ENCODE measurements around the gene RPS6KA3. TPM values are rescaled to one million over a fixed set of nuclear protein-coding genes. Genes with fewer than 3 reads are reported as not detected.

Gene RPS6KA3
- polyA plus RNA-seq, 1 of the 3 experiments (the other 2 are of a cell fraction), result 14.3 TPM

- CTCF ChIA-PET, result no interaction called here
- Histone ChIP-seq H2AFZ (ENCODE audit: low read depth) (no peak overlapping the region), H3K4me2 (no peak overlapping the region), H3K27me3 (ENCODE audit: insufficient read depth) (no peaks in the 10 kb centered on the region; the same call in 1 of the 2 replicates), H3K4me1 (ENCODE audit: control insufficient read depth in 1 of 2, insufficient read depth in 2 of 2, low read depth in 1 of 2, low read length in 1 of 2) (no peaks in the 10 kb centered on the region), H3K36me3 (replicated peaks in 1 of 2; ENCODE audit: control insufficient read depth in 1 of 2, insufficient read depth in 2 of 2, low read length in 1 of 2) (no peaks in the 10 kb centered on the region), H4K20me1 (ENCODE audit: insufficient read depth) (no peaks in the 10 kb centered on the region), H3K4me3 (ENCODE audit: low read depth in 2 of 2, low read length in 1 of 2) (no peak overlapping the region), H3K9ac (no peak overlapping the region), H3K9me3 (no peaks in the 10 kb centered on the region), H3F3A (replicated peaks; ENCODE audit: insufficient read depth) (no peaks in the 10 kb centered on the region), H3K9me2 (no peaks in the 10 kb centered on the region), H3K79me2 (ENCODE audit: insufficient read depth) (no peaks in the 10 kb centered on the region), H3K27ac (ENCODE audit: low read depth in 2 of 2, low read length in 1 of 2) (no peak overlapping the region)
- no peak for DNase-seq
- no peak for TF ChIP-seq PBX3 (IDR thresholded peaks at IDR 0.05)
- no peak for TF ChIP-seq FOSL2 (IDR thresholded peaks at IDR 0.05; ENCODE audit: borderline replicate concordance, low read depth)
- TF ChIP-seq TEAD4 (IDR thresholded peaks at IDR 0.05; ENCODE audit: borderline replicate concordance, insufficient read depth), result no peak
- no peak for TF ChIP-seq EP300 (IDR thresholded peaks at IDR 0.05; ENCODE audit: borderline replicate concordance in 1 of 2, low read depth in 1 of 2, low read length in 1 of 2)
- no peak for TF ChIP-seq USF1 (IDR thresholded peaks at IDR 0.05; ENCODE audit: borderline replicate concordance, low read depth)
- no peak for TF ChIP-seq RAD21 (IDR thresholded peaks at IDR 0.05; ENCODE audit: low read length)
- no peak for TF ChIP-seq MXI1 (IDR thresholded peaks at IDR 0.05; ENCODE audit: low read depth, low read length)
- TF ChIP-seq REST (IDR thresholded peaks at IDR 0.05; ENCODE audit: low read depth, low read length), result no peak
- TF ChIP-seq FOXM1 (IDR thresholded peaks at IDR 0.05; ENCODE audit: low read depth), result no peak
- TF ChIP-seq EZH2phosphoT487 (IDR thresholded peaks at IDR 0.05; ENCODE audit: borderline replicate concordance, low read depth), result no peak
- no peak for TF ChIP-seq SMC3 (IDR thresholded peaks at IDR 0.05; ENCODE audit: low read depth, low read length)
- POLR2A ChIA-PET, result no interaction called here
- WGBS (ENCODE audit: low lambda C conversion rate), result 10% methylated on average over 1 of the region's 1 CpG
These were observed 45.3 kb upstream of the RPS6KA3 start for GRCh38 chrX:20312018-20312417.

DNA sequence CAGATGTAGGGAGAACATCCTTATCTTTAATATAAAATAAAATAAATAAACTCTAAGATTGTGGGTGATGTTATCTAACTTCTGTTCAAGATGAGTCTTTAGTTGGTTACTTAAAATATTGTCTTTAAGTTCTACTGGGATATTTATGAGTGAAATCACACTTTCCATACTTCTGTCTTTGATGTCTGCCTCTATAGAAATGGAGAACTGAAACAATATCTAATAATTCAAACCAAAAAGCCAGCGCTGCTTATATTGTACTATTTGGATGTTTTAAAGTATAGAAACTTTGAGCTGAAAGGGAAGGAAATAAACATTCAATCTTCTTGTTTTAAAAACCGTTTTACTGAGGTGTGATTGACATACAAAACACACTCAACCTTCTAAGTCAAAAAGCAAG is 44.8 kb upstream of the RPS6KA3 start:
- no peak overlapping the region for H3K9ac ChIP-seq
- no peak overlapping the region for H3K4me3 ChIP-seq (ENCODE audit: low read depth in 2 of 2, low read length in 1 of 2)
- no peak for DNase-seq
- no peaks in the 10 kb centered on the region for H3K9me2 ChIP-seq
- no peaks in the 10 kb centered on the region for H3F3A ChIP-seq (replicated peaks; ENCODE audit: insufficient read depth)
- CTCF ChIA-PET, result no interaction called here
- POLR2A ChIA-PET, result no interaction called here
- H3K27ac ChIP-seq (ENCODE audit: low read depth in 2 of 2, low read length in 1 of 2), result no peak overlapping the region
- H3K36me3 ChIP-seq (replicated peaks in 1 of 2; ENCODE audit: control insufficient read depth in 1 of 2, insufficient read depth in 2 of 2, low read length in 1 of 2), result no peaks in the 10 kb centered on the region
- H2AFZ ChIP-seq (ENCODE audit: low read depth), result no peak overlapping the region
- no peaks in the 10 kb centered on the region for H3K4me1 ChIP-seq (ENCODE audit: control insufficient read depth in 1 of 2, insufficient read depth in 2 of 2, low read depth in 1 of 2, low read length in 1 of 2)
- no peaks in the 10 kb centered on the region for H3K9me3 ChIP-seq
- no peaks in the 10 kb centered on the region; the same call in 1 of the 2 replicates for H3K27me3 ChIP-seq (ENCODE audit: insufficient read depth)
- H3K79me2 ChIP-seq (ENCODE audit: insufficient read depth), result no peaks in the 10 kb centered on the region
- H3K4me2 ChIP-seq, result no peak overlapping the region
- no peaks in the 10 kb centered on the region for H4K20me1 ChIP-seq (ENCODE audit: insufficient read depth)
- WGBS (ENCODE audit: low lambda C conversion rate), result 33% methylated on average over 2 of the region's 2 CpGs
- TF ChIP-seq FOSL2 (IDR thresholded peaks at IDR 0.05; ENCODE audit: borderline replicate concordance, low read depth) (no peak), ELF1 (IDR thresholded peaks at IDR 0.05) (no peak), RFX5 (IDR thresholded peaks at IDR 0.05; ENCODE audit: low read length) (no peak), TEAD4 (IDR thresholded peaks at IDR 0.05; ENCODE audit: borderline replicate concordance, insufficient read depth) (no peak), EP300 (IDR thresholded peaks at IDR 0.05; ENCODE audit: borderline replicate concordance in 1 of 2, low read depth in 1 of 2, low read length in 1 of 2) (no peak), USF1 (IDR thresholded peaks at IDR 0.05; ENCODE audit: borderline replicate concordance, low read depth) (no peak), JUND (IDR thresholded peaks at IDR 0.05) (no peak), PBX3 (IDR thresholded peaks at IDR 0.05) (no peak), NRF1 (IDR thresholded peaks at IDR 0.05; ENCODE audit: low read depth, low read length) (no peak), SMC3 (IDR thresholded peaks at IDR 0.05; ENCODE audit: low read depth, low read length) (no peak)
- TF ChIP-seq, protein P1, sequence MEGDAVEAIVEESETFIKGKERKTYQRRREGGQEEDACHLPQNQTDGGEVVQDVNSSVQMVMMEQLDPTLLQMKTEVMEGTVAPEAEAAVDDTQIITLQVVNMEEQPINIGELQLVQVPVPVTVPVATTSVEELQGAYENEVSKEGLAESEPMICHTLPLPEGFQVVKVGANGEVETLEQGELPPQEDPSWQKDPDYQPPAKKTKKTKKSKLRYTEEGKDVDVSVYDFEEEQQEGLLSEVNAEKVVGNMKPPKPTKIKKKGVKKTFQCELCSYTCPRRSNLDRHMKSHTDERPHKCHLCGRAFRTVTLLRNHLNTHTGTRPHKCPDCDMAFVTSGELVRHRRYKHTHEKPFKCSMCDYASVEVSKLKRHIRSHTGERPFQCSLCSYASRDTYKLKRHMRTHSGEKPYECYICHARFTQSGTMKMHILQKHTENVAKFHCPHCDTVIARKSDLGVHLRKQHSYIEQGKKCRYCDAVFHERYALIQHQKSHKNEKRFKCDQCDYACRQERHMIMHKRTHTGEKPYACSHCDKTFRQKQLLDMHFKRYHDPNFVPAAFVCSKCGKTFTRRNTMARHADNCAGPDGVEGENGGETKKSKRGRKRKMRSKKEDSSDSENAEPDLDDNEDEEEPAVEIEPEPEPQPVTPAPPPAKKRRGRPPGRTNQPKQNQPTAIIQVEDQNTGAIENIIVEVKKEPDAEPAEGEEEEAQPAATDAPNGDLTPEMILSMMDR (IDR thresholded peaks at IDR 0.05), result no peak

All from SK-N-SH (cell line).